IMR-90 (cell line): ENCODE data around the gene UBL3.

Source experiments
- CHD1 ChIP-seq: IDR thresholded peaks from 2 replicates; pipeline ENCODE4 v1.6.1; 2012; ENCODE audit warnings: low read depth, low read length, improper control_type of control experiment
- TF ChIP-seq, protein P1 (sequence below): conservative IDR thresholded peaks from 2 replicates; pipeline ENCODE4 v1.5.1; 2012; ENCODE audit warnings: mild to moderate bottlenecking, low read depth, low read length, improper control_type of control experiment

DNA sequence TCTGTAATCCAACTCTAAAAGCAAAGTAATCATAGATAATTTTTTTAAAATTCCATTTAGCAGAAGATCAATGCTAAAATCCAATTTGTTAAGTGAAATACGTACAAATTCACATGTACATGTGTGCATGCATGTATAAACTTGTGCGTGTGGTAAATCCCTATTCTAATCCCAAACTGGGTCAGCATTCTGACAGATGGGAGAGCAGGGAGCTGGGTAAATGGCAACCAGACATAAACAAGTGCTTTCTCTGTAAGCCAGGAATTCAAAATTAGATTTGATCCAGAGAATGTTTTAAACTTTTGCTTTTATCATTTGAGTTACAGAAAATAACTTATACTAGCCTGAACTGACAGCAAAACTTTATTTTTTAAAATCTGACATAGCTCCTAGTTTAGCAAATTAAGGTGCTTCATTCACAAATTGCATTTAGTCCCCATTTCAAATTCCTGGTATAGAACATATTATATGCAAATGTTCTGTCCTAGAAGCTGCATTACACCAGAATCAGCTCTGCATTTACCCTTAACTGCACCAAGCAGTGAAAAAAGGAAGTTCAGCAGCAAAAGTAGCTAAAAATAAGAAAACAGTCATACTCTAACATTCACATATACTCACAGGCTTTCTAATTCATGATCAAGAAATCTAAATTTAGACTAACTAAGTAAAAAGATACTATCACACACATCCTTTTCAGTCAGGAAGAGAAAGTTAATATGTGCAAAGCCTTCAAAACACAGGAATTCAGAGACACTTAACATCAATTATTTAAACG, 32.6 kb downstream of the UBL3 start:
- TF ChIP-seq, protein P1, sequence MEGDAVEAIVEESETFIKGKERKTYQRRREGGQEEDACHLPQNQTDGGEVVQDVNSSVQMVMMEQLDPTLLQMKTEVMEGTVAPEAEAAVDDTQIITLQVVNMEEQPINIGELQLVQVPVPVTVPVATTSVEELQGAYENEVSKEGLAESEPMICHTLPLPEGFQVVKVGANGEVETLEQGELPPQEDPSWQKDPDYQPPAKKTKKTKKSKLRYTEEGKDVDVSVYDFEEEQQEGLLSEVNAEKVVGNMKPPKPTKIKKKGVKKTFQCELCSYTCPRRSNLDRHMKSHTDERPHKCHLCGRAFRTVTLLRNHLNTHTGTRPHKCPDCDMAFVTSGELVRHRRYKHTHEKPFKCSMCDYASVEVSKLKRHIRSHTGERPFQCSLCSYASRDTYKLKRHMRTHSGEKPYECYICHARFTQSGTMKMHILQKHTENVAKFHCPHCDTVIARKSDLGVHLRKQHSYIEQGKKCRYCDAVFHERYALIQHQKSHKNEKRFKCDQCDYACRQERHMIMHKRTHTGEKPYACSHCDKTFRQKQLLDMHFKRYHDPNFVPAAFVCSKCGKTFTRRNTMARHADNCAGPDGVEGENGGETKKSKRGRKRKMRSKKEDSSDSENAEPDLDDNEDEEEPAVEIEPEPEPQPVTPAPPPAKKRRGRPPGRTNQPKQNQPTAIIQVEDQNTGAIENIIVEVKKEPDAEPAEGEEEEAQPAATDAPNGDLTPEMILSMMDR: no peak
- no peak for TF ChIP-seq CHD1
